CD4-positive, alpha-beta T cell (primary cell): ENCODE data around the gene ATOH1. TPM values are rescaled to one million over a fixed set of nuclear protein-coding genes. Genes with fewer than 3 reads are reported as not detected.
A peak's percentile ranks its signal among the peaks of the same experiment; 100 is the strongest.

Experiments
- ATAC-seq: fragments of 200-7000 bp; cut with Tn5 transposase; one replicate; pipeline ENCODE4 v1.10.0; 2022; ENCODE audit warnings: mild to moderate bottlenecking; ENCODE audit not compliant: poor library complexity
- CTCF ChIA-PET: fragments of 350-600 bp; sonication (Branson Sonifier 250); formaldehyde crosslinking; loops from one replicate; lab custom pipeline; 2021; ENCODE audit warnings: antibody characterized with exemption, inconsistent platforms; lab: Charles Lee
- POLR2A ChIA-PET: fragments of 350-600 bp; sonication (Branson Sonifier 250); formaldehyde crosslinking; loops from one replicate; lab custom pipeline; 2021; ENCODE audit warnings: antibody characterized with exemption, inconsistent platforms; lab: Charles Lee
- DNase-seq, 14 experiments: peaks; one replicate each; pipeline ENCODE4 v3.0.0-alpha.2; 2013 to 2020; ENCODE audit warnings: mixed read lengths in 2 of 14
- H3K27ac ChIP-seq, 2 donors: one replicate each; pipeline versions ENCODE4 v1.5.1 to v1.7.0; 2013; ENCODE audit warnings: low read length in 2 of 2, low read depth in 1 of 2, mild to moderate bottlenecking in 1 of 2
- H3K27me3 ChIP-seq, 2 experiments: 1 replicate in 1 of 2; 2 replicates in 1 of 2; pipeline versions ENCODE4 v1.6.1 to v1.7.0; 2013; ENCODE audit warnings: low read length in 2 of 2, control low read depth in 1 of 2, mild to moderate bottlenecking in 1 of 2, moderate library complexity in 1 of 2; ENCODE audit not compliant: insufficient read depth in 2 of 2, control insufficient read depth in 1 of 2
- H3K36me3 ChIP-seq: one replicate; pipeline ENCODE4 v1.6.1; 2013; ENCODE audit warnings: low read length, control low read depth; ENCODE audit not compliant: insufficient read depth
- H3K4me1 ChIP-seq: one replicate; pipeline ENCODE4 v1.6.1; 2013; ENCODE audit warnings: low read length, control low read depth; ENCODE audit not compliant: insufficient read depth
- H3K4me3 ChIP-seq: one replicate; pipeline ENCODE4 v1.5.1; 2013; ENCODE audit warnings: mild to moderate bottlenecking, low read length, moderate library complexity
- H3K9me3 ChIP-seq, 2 experiments: 1 replicate in 1 of 2; 2 replicates in 1 of 2; pipeline versions ENCODE4 v1.6.1 to v1.7.0; 2013; ENCODE audit warnings: low read length in 2 of 2, mild to moderate bottlenecking in 2 of 2, control low read depth in 1 of 2, moderate library complexity in 1 of 2; ENCODE audit not compliant: control insufficient read depth in 1 of 2, insufficient read depth in 1 of 2
- H3K27ac Mint-ChIP-seq: one replicate; pipeline ENCODE4 v1.8.0; 2020; ENCODE audit warnings: mixed read lengths
- H3K27me3 Mint-ChIP-seq: one replicate; pipeline ENCODE4 v1.8.0; 2021; ENCODE audit warnings: mixed read lengths
- H3K36me3 Mint-ChIP-seq: one replicate; pipeline ENCODE4 v1.8.0; 2021; ENCODE audit warnings: low read depth, mixed read lengths
- H3K4me1 Mint-ChIP-seq: one replicate; pipeline ENCODE4 v1.8.0; 2021; ENCODE audit warnings: low read depth, mixed read lengths
- H3K4me3 Mint-ChIP-seq: one replicate; pipeline ENCODE4 v1.8.0; 2020; ENCODE audit warnings: mild to moderate bottlenecking, mixed read lengths
- H3K9me3 Mint-ChIP-seq: one replicate; pipeline ENCODE4 v1.8.0; 2020; ENCODE audit warnings: mixed read lengths
- intact Hi-C, 2 experiments: fragments of 100-400 bp; cut with DNase I in 1 of 2; cut with micrococcal nuclease in 1 of 2; formaldehyde crosslinking; loops; one replicate each; pipeline versions ENCODE4 v1.15.1 to v1.9.0; 2023 to 2025; cut with DNase I, micrococcal nuclease
- total RNA-seq, 174 experiments: library from RNA in 2 of 174; stranded (reverse) in 2 of 174; gene quantifications; one replicate each; pipeline ENCODE4 v1.2.3 and lab custom pipeline; 2021 to 2026
- TF ChIP-seq, protein P1 (sequence below): fragments of 200-600 bp; IDR thresholded peaks from one replicate; pipeline ENCODE4 v1.8.0; 2022; ENCODE audit warnings: antibody characterized with exemption, mild to moderate bottlenecking

The ATOH1 gene
- total RNA-seq, 2 experiments from 2014 or later, result not detected

GRCh38 chr4:93814722-93815121 is 13.8 kb upstream of the ATOH1 start:
- ChIA-PET CTCF (no interaction called here), POLR2A (no interaction called here)
- Mint-ChIP-seq H3K27ac (no peak overlapping the region), H3K9me3 (peaks cover 5% of the 10 kb centered on the region), H3K27me3 (peaks cover 8% of the 10 kb centered on the region), H3K4me3 (no peak overlapping the region), H3K4me1 (no peaks in the 10 kb centered on the region), H3K36me3 (no peaks in the 10 kb centered on the region)
- H3K27me3 ChIP-seq, result no peaks in the 10 kb centered on the region
- ATAC-seq, result no peak
- peak in 2 of 14 experiments; percentile 14 to 15 for DNase-seq
- H3K4me1 ChIP-seq, result no peaks in the 10 kb centered on the region
- H3K9me3 ChIP-seq, result no peaks in the 10 kb centered on the region
- TF ChIP-seq, protein P1, sequence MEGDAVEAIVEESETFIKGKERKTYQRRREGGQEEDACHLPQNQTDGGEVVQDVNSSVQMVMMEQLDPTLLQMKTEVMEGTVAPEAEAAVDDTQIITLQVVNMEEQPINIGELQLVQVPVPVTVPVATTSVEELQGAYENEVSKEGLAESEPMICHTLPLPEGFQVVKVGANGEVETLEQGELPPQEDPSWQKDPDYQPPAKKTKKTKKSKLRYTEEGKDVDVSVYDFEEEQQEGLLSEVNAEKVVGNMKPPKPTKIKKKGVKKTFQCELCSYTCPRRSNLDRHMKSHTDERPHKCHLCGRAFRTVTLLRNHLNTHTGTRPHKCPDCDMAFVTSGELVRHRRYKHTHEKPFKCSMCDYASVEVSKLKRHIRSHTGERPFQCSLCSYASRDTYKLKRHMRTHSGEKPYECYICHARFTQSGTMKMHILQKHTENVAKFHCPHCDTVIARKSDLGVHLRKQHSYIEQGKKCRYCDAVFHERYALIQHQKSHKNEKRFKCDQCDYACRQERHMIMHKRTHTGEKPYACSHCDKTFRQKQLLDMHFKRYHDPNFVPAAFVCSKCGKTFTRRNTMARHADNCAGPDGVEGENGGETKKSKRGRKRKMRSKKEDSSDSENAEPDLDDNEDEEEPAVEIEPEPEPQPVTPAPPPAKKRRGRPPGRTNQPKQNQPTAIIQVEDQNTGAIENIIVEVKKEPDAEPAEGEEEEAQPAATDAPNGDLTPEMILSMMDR, result no peak
- no peak overlapping the region for H3K4me3 ChIP-seq
- no peaks in the 10 kb centered on the region for H3K36me3 ChIP-seq
- intact Hi-C loops, result no loop called here
- H3K27ac ChIP-seq, result no peak overlapping the region

DNA sequence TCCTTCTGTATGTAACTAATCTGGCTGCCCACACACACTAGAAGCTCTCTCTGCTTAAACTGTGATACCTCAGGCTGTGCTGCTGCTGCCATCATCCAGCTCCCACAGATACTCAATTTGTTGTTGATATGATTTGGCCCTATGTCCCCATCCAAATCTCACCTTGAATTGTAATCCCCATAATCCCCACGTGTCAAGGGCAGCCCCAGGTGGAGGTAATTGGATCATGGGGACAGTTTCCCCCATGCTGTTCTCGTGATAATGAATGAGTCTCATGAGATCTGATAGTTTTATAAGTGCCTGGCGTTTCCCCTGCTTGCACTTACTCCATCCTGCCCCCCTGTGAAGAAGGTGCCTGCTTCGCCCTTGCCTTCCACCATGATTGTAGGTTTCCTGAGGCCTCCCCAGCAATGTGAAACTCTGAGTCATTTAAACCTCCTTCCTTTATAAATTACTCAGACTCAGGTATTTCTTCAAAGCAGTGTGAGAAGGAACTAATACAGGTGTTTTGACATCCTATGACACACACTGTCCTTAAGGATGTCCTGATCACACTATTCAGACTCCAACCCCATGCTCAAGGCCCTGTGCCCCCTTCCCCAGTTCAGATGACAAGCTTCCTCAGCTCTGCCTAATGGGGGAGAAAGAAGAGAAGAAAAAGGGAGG is 2.9 kb upstream of the ATOH1 start:
- Mint-ChIP-seq H3K27me3 (peaks cover 57% of the 10 kb centered on the region), H3K4me1 (peaks cover 15% of the 10 kb centered on the region)
- POLR2A ChIA-PET, result no interaction called here

GRCh38 chr4:93827272-93827947 is 1.1 kb upstream of the ATOH1 start:
- ATAC-seq (no peak), DNase-seq (no peak)
- intact Hi-C loops, result no loop called here
- Histone ChIP-seq H3K36me3 (no peaks in the 10 kb centered on the region), H3K27me3 (peaks cover 45 to 68% of the 10 kb centered on the region in 2 experiments), H3K4me1 (peaks cover 7% of the 10 kb centered on the region), H3K27ac (no peak overlapping the region), H3K9me3 (peaks cover 0 to 29% of the 10 kb centered on the region in 2 experiments), H3K4me3 (no peak overlapping the region)
- Mint-ChIP-seq H3K4me1 (peaks cover 15% of the 10 kb centered on the region), H3K27ac (no peak overlapping the region), H3K27me3 (peaks cover 74% of the 10 kb centered on the region), H3K36me3 (no peaks in the 10 kb centered on the region), H3K4me3 (no peak overlapping the region), H3K9me3 (no peaks in the 10 kb centered on the region)
- ChIA-PET CTCF (no interaction called here), POLR2A (no interaction called here)
- TF ChIP-seq, protein P1, result no peak

More for the DNA sequence above, 2.9 kb upstream of the ATOH1 start:
- peaks cover 0 to 25% of the 10 kb centered on the region in 2 experiments for H3K9me3 ChIP-seq
- Mint-ChIP-seq H3K36me3 (no peaks in the 10 kb centered on the region), H3K4me3 (no peak overlapping the region), H3K27ac (no peak overlapping the region), H3K9me3 (peaks cover 3% of the 10 kb centered on the region)
- peaks cover 7% of the 10 kb centered on the region for H3K4me1 ChIP-seq
- H3K4me3 ChIP-seq, result no peak overlapping the region
- DNase-seq (no peak), ATAC-seq (no peak)
- intact Hi-C loops, result no loop called here
- H3K36me3 ChIP-seq, result no peaks in the 10 kb centered on the region
- H3K27me3 ChIP-seq, result peaks cover 37 to 50% of the 10 kb centered on the region in 2 experiments
- CTCF ChIA-PET, result no interaction called here
- TF ChIP-seq, protein P1, result no peak
- no peak overlapping the region for H3K27ac ChIP-seq
